Measurements from ENCODE around the gene LIN37. TPM values are rescaled to one million over a fixed set of nuclear protein-coding genes. Genes with fewer than 3 reads are reported as not detected.

Gene LIN37
- total RNA-seq, 1 experiment from 2014 or later = 10.1 TPM

- POLR2A ChIA-PET = no interaction called here
- intact Hi-C loops (cut with micrococcal nuclease) = no loop called here
- H3K4me2 ChIP-seq (ENCODE audit: low read length) = no peak overlapping the region
- no peak overlapping the region for H2AFZ ChIP-seq (ENCODE audit: low read depth, low read length, poor library complexity, severe bottlenecking)
- no peak for DNase-seq (ENCODE audit: low read depth, low spot score)
- H3K9me2 ChIP-seq (ENCODE audit: insufficient read depth) = no peaks in the 10 kb centered on the region
- no peak for TF ChIP-seq CBX3 (IDR thresholded peaks at IDR 0.05; ENCODE audit: low read depth)
- TF ChIP-seq CTCF (IDR thresholded peaks at IDR 0.05 in 2 of 3, conservative IDR thresholded peaks at IDR 0.05 in 1 of 3; ENCODE audit: borderline replicate concordance in 1 of 3, insufficient read depth in 1 of 3, low read depth in 2 of 3, low read length in 2 of 3) = no peak
- no peak for TF ChIP-seq REST (IDR thresholded peaks at IDR 0.05; ENCODE audit: low read depth)
- no peak for TF ChIP-seq ELF1 (IDR thresholded peaks at IDR 0.05; ENCODE audit: borderline replicate concordance, low read depth)
- no peak for TF ChIP-seq EGR1 (IDR thresholded peaks at IDR 0.05; ENCODE audit: low read depth)
- TF ChIP-seq POLR2A (IDR thresholded peaks at IDR 0.05; ENCODE audit: borderline replicate concordance, extremely low read depth, insufficient read depth, insufficient read length) = no peak
- TF ChIP-seq ZBTB33 (IDR thresholded peaks at IDR 0.05; ENCODE audit: extremely low read depth, insufficient replicate concordance, low read length) = no peak
- no peak for TF ChIP-seq MAX (IDR thresholded peaks at IDR 0.05)
- TF ChIP-seq EZH2 (IDR thresholded peaks at IDR 0.05) = no peak
- TF ChIP-seq ZFX (IDR thresholded peaks at IDR 0.05) = no peak
- no peak for TF ChIP-seq EZH2phosphoT487 (IDR thresholded peaks at IDR 0.05; ENCODE audit: borderline replicate concordance)
- no peak for TF ChIP-seq RAD21 (IDR thresholded peaks at IDR 0.05; ENCODE audit: low read depth)
- no peak for TF ChIP-seq ZNF274 (IDR thresholded peaks at IDR 0.05; ENCODE audit: low read depth, low read length)
- TF ChIP-seq POLR2AphosphoS5 (IDR thresholded peaks at IDR 0.05; ENCODE audit: low read depth, low read length) = no peak
- TF ChIP-seq YY1 (IDR thresholded peaks at IDR 0.05; ENCODE audit: extremely low read depth, insufficient replicate concordance, low read depth, low read length) = no peak
- no peak for TF ChIP-seq SRF (IDR thresholded peaks at IDR 0.05; ENCODE audit: low read depth)
- TF ChIP-seq ATF3 (IDR thresholded peaks at IDR 0.05) = no peak
- no peak for TF ChIP-seq SP1 (IDR thresholded peaks at IDR 0.05; ENCODE audit: low read depth)
- TF ChIP-seq FOSL1 (IDR thresholded peaks at IDR 0.05; ENCODE audit: low read depth) = no peak
- no peak overlapping the region for H3K4me3 ChIP-seq (replicated peaks in 1 of 2; ENCODE audit: low read depth in 1 of 2, low read length in 2 of 2)
- ATAC-seq = no peak
- no peak overlapping the region for H3K9ac ChIP-seq (ENCODE audit: low read length)
- no peaks in the 10 kb centered on the region for H3K27me3 ChIP-seq (ENCODE audit: insufficient read depth, low read length)
- RAD21 ChIA-PET (ENCODE audit: low non-redundant PET in 1 of 2, low total read pairs in 2 of 2, uncharacterized antibody in 2 of 2, unreplicated experiment in 2 of 2) = no interaction called here
- 0 out of 2 replicates have a peak, but pooled peaks cover 3% of the 10 kb centered on the region for H3K79me2 ChIP-seq (ENCODE audit: insufficient read depth, low read length)
- H3K4me1 ChIP-seq (ENCODE audit: control insufficient read depth in 1 of 2, insufficient read depth in 2 of 2, low read length in 2 of 2) = peaks cover 9 to 16% of the 10 kb centered on the region in 2 experiments; a peak in 3 of 4 replicates
- CTCF ChIA-PET = no interaction called here
- BruUV-seq (replicated peaks) = no TSS peak
- H3K36me3 ChIP-seq (ENCODE audit: control insufficient read depth in 1 of 2, insufficient read depth in 2 of 2, low read length in 2 of 2) = peaks cover 0 to 4% of the 10 kb centered on the region in 2 experiments; a peak in 2 of 4 replicates
- no peaks in the 10 kb centered on the region for H4K20me1 ChIP-seq (ENCODE audit: insufficient read depth)
- H3K9me3 ChIP-seq (ENCODE audit: control insufficient read depth in 1 of 2, insufficient read depth in 1 of 2, low read depth in 1 of 2, low read length in 2 of 2) = no peaks in the 10 kb centered on the region
- H3K27ac ChIP-seq (ENCODE audit: low read depth, low read length) = no peak overlapping the region
Measured at GRCh38 chr19:35777961-35778360, 29.6 kb downstream of the LIN37 start.

All from HCT116 (cell line).